ENCODE results near the gene DLX6.

Gene DLX6

GRCh38 chr7:97015756-97016380, 10.5 kb downstream of the DLX6 start:
- FAIRE-seq: no peak
- TF ChIP-seq CTCF (IDR thresholded peaks at IDR 0.05; ENCODE audit: insufficient read depth, missing control alignments): no peak
- no peak for DNase-seq (ENCODE audit: insufficient read length, low spot score)

- peak; percentile 28 for TF ChIP-seq CTCF (IDR thresholded peaks at IDR 0.05; ENCODE audit: insufficient read depth, missing control alignments)
- DNase-seq (ENCODE audit: insufficient read length, low spot score) (no peak), FAIRE-seq (no peak)
Measured at GRCh38 chr7:97016381-97017191, 11.2 kb downstream of the DLX6 start.

- TF ChIP-seq CTCF (IDR thresholded peaks at IDR 0.05; ENCODE audit: insufficient read depth, missing control alignments): no peak
- DNase-seq (ENCODE audit: insufficient read length, low spot score) (no peak), FAIRE-seq (no peak)
Measured at GRCh38 chr7:97017192-97018125, 12.1 kb downstream of the DLX6 start.

- no peak for DNase-seq (ENCODE audit: insufficient read length, low spot score)
- no peak for TF ChIP-seq CTCF (IDR thresholded peaks at IDR 0.05; ENCODE audit: insufficient read depth, missing control alignments)
- FAIRE-seq: no peak
Measured at GRCh38 chr7:97018126-97018601, 12.8 kb downstream of the DLX6 start.

- FAIRE-seq (no peak), DNase-seq (ENCODE audit: insufficient read length, low spot score) (no peak)
- no peak for TF ChIP-seq CTCF (IDR thresholded peaks at IDR 0.05; ENCODE audit: insufficient read depth, missing control alignments)
Measured at GRCh38 chr7:97018791-97019531, 13.6 kb downstream of the DLX6 start.

GRCh38 chr7:97019710-97020225, 14.4 kb downstream of the DLX6 start:
- no peak for TF ChIP-seq CTCF (IDR thresholded peaks at IDR 0.05; ENCODE audit: insufficient read depth, missing control alignments)
- DNase-seq (ENCODE audit: insufficient read length, low spot score) (no peak), FAIRE-seq (no peak)
